ENCODE data around the gene ASRGL1.

The ASRGL1 gene

GRCh38 chr11:62439785-62440602 lies 102.7 kb downstream of the ASRGL1 start:
- no peak for DNase-seq (ENCODE audit: extremely low read depth in 1 of 2, low read depth in 1 of 2)

Measured in activated CD8-positive, alpha-beta memory T cell treated with anti-CD3 and anti-CD28 coated beads for 1 hour (primary cell).